ENCODE data around the gene RTKN. TPM values are rescaled to one million over a fixed set of nuclear protein-coding genes. Genes with fewer than 3 reads are reported as not detected.
A peak's percentile ranks its signal among the peaks of the same experiment; 100 is the strongest.

The RTKN gene
- total RNA-seq, 4 donors from 2014 or later = 2.2 to 17.6 (median 5.9) TPM

- intact Hi-C loops (cut with DNase I; ENCODE audit: low total_unique reads) = loop anchor here (1.0 to 10.0 kb wide), 2 partner anchors 64 to 566 kb away; partner anchors contain the start of genes INO80B and STAMBP
- Histone ChIP-seq H3K36me3 (no peaks in the 10 kb centered on the region), H3K9me3 (no peaks in the 10 kb centered on the region), H3K27me3 (no peaks in the 10 kb centered on the region), H3K4me3 (peak overlapping the region; percentile 79 to 83 (median 82)), H3K4me1 (peaks cover 40 to 44% of the 10 kb centered on the region in 2 donors), H3K27ac (peak overlapping the region; percentile 84 to 94 (median 89))
- DNase-seq (no peak), ATAC-seq (peak; percentile 25 to 36)
- TF ChIP-seq POLR2A (IDR thresholded peaks at IDR 0.05) = no peak
- no peak for TF ChIP-seq CTCF (IDR thresholded peaks at IDR 0.05 in 4 of 5, conservative IDR thresholded peaks at IDR 0.05 in 1 of 5)
- in situ Hi-C loops (cut with MboI; ENCODE audit: low sequenced_read_pairs in 4 of 4) = no loop called here
Measured at GRCh38 chr2:74391209-74391579, 50.5 kb downstream of the RTKN start.

GRCh38 chr2:74390606-74391005 is 51.1 kb downstream of the RTKN start:
- DNase-seq (no peak), ATAC-seq (no peak)
- Histone ChIP-seq H3K27me3 (no peaks in the 10 kb centered on the region), H3K4me3 (peak overlapping the region; percentile 79 to 83 (median 82)), H3K9me3 (no peaks in the 10 kb centered on the region), H3K27ac (peak overlapping the region in 1 of 4 donors; percentile 84), H3K36me3 (no peaks in the 10 kb centered on the region), H3K4me1 (peaks cover 40 to 49% of the 10 kb centered on the region in 2 donors)
- in situ Hi-C loops (cut with MboI; ENCODE audit: low sequenced_read_pairs in 4 of 4) = no loop called here
- no peak for TF ChIP-seq POLR2A (IDR thresholded peaks at IDR 0.05)
- TF ChIP-seq CTCF (IDR thresholded peaks at IDR 0.05 in 4 of 5, conservative IDR thresholded peaks at IDR 0.05 in 1 of 5) = no peak
- intact Hi-C loops (cut with DNase I; ENCODE audit: low total_unique reads) = loop anchor here (1.0 to 10.0 kb wide), 2 partner anchors 65 to 566 kb away; partner anchors contain the start of genes INO80B and STAMBP

- ATAC-seq = no peak
- in situ Hi-C loops (cut with MboI; ENCODE audit: low sequenced_read_pairs in 4 of 4) = no loop called here
- no peak for DNase-seq
- intact Hi-C loops (cut with DNase I; ENCODE audit: low total_unique reads) = loop anchor here (10.0 kb wide), 2 partner anchors 463 to 653 kb away; partner anchors contain the start of genes DGUOK and TPRKB
- no peak overlapping the region for H3K4me3 ChIP-seq
- peaks cover 54 to 66% of the 10 kb centered on the region in 2 donors for H3K4me1 ChIP-seq
- H3K27me3 ChIP-seq = no peaks in the 10 kb centered on the region
- TF ChIP-seq CTCF (IDR thresholded peaks at IDR 0.05 in 4 of 5, conservative IDR thresholded peaks at IDR 0.05 in 1 of 5) (no peak), POLR2A (IDR thresholded peaks at IDR 0.05) (no peak)
- H3K36me3 ChIP-seq = no peaks in the 10 kb centered on the region
- H3K27ac ChIP-seq = peak overlapping the region in 3 of 4 donors; percentile 2 to 32 (median 23)
- no peaks in the 10 kb centered on the region for H3K9me3 ChIP-seq
Measured at GRCh38 chr2:74387346-74387745, 54.4 kb downstream of the RTKN start.

GRCh38 chr2:74385396-74385795 is 56.3 kb downstream of the RTKN start:
- H3K9me3 ChIP-seq = no peaks in the 10 kb centered on the region
- no peaks in the 10 kb centered on the region for H3K27me3 ChIP-seq
- no peaks in the 10 kb centered on the region for H3K36me3 ChIP-seq
- TF ChIP-seq POLR2A (IDR thresholded peaks at IDR 0.05) = no peak
- no peak for TF ChIP-seq CTCF (IDR thresholded peaks at IDR 0.05 in 4 of 5, conservative IDR thresholded peaks at IDR 0.05 in 1 of 5)
- H3K4me3 ChIP-seq = no peak overlapping the region
- ATAC-seq (no peak), DNase-seq (no peak)
- intact Hi-C loops (cut with DNase I; ENCODE audit: low total_unique reads) (loop anchor here (10.0 kb wide), 2 partner anchors 461 to 651 kb away; partner anchors contain the start of genes DGUOK and TPRKB), in situ Hi-C loops (cut with MboI; ENCODE audit: low sequenced_read_pairs in 4 of 4) (no loop called here)
- peaks cover 62 to 78% of the 10 kb centered on the region in 2 donors for H3K4me1 ChIP-seq
- no peak overlapping the region for H3K27ac ChIP-seq
